Measurements from ENCODE around the gene FBXL7.

Gene FBXL7

GRCh38 chr5:15772131-15772530 lies 272.2 kb downstream of the FBXL7 start:
- H3K9me2 ChIP-seq (replicated peaks; ENCODE audit: control insufficient read depth, low read length): no peaks in the 10 kb centered on the region
- H3K4me3 ChIP-seq (ENCODE audit: low read length): no peak overlapping the region
- H3K4me1 ChIP-seq (ENCODE audit: control insufficient read depth, low read length): no peaks in the 10 kb centered on the region
- no peaks in the 10 kb centered on the region; the same call in 1 of the 2 replicates for H3K9me3 ChIP-seq (ENCODE audit: control insufficient read depth, insufficient read depth, low read length)
- no peaks in the 10 kb centered on the region for H4K20me1 ChIP-seq (ENCODE audit: control insufficient read depth, insufficient read depth, low read depth, low read length)
- no peaks in the 10 kb centered on the region for H3K27me3 ChIP-seq (ENCODE audit: control insufficient read depth, low read length)
- no peaks in the 10 kb centered on the region for H3K79me2 ChIP-seq (ENCODE audit: control insufficient read depth, low read length)
- H3K36me3 ChIP-seq (ENCODE audit: control insufficient read depth, low read length): no peaks in the 10 kb centered on the region
- no peaks in the 10 kb centered on the region for H3F3A ChIP-seq (ENCODE audit: control insufficient read depth, insufficient read depth)
- no peak overlapping the region for H3K27ac ChIP-seq (ENCODE audit: low read depth, low read length)
- H3K4me2 ChIP-seq (ENCODE audit: low read length): no peak overlapping the region
- TF ChIP-seq EZH2phosphoT487 (IDR thresholded peaks at IDR 0.05; ENCODE audit: borderline replicate concordance, low read length): no peak
- TF ChIP-seq CTCF (IDR thresholded peaks at IDR 0.05; ENCODE audit: low read depth, low read length, poor library complexity, severe bottlenecking): no peak

GRCh38 chr5:15774632-15775031 lies 274.7 kb downstream of the FBXL7 start:
- Histone ChIP-seq H3K4me1 (ENCODE audit: control insufficient read depth, low read length) (no peaks in the 10 kb centered on the region), H3K36me3 (ENCODE audit: control insufficient read depth, low read length) (no peaks in the 10 kb centered on the region), H3F3A (ENCODE audit: control insufficient read depth, insufficient read depth) (no peaks in the 10 kb centered on the region), H3K4me3 (ENCODE audit: low read length) (no peak overlapping the region), H4K20me1 (ENCODE audit: control insufficient read depth, insufficient read depth, low read depth, low read length) (no peaks in the 10 kb centered on the region), H3K79me2 (ENCODE audit: control insufficient read depth, low read length) (no peaks in the 10 kb centered on the region), H3K27me3 (ENCODE audit: control insufficient read depth, low read length) (no peaks in the 10 kb centered on the region), H3K4me2 (ENCODE audit: low read length) (no peak overlapping the region), H3K9me3 (ENCODE audit: control insufficient read depth, insufficient read depth, low read length) (no peaks in the 10 kb centered on the region; the same call in 1 of the 2 replicates), H3K9me2 (replicated peaks; ENCODE audit: control insufficient read depth, low read length) (no peaks in the 10 kb centered on the region), H3K27ac (ENCODE audit: low read depth, low read length) (no peak overlapping the region)
- TF ChIP-seq CTCF (IDR thresholded peaks at IDR 0.05; ENCODE audit: low read depth, low read length, poor library complexity, severe bottlenecking) (no peak), EZH2phosphoT487 (IDR thresholded peaks at IDR 0.05; ENCODE audit: borderline replicate concordance, low read length) (no peak)

- no peaks in the 10 kb centered on the region for H3K79me2 ChIP-seq (ENCODE audit: control insufficient read depth, low read length)
- no peaks in the 10 kb centered on the region for H3K4me1 ChIP-seq (ENCODE audit: control insufficient read depth, low read length)
- H3K27me3 ChIP-seq (ENCODE audit: control insufficient read depth, low read length): no peaks in the 10 kb centered on the region
- no peaks in the 10 kb centered on the region; the same call in 1 of the 2 replicates for H3K9me3 ChIP-seq (ENCODE audit: control insufficient read depth, insufficient read depth, low read length)
- no peak for TF ChIP-seq CTCF (IDR thresholded peaks at IDR 0.05; ENCODE audit: low read depth, low read length, poor library complexity, severe bottlenecking)
- TF ChIP-seq EZH2phosphoT487 (IDR thresholded peaks at IDR 0.05; ENCODE audit: borderline replicate concordance, low read length): no peak
- no peak overlapping the region for H3K27ac ChIP-seq (ENCODE audit: low read depth, low read length)
- H3K9me2 ChIP-seq (replicated peaks; ENCODE audit: control insufficient read depth, low read length): no peaks in the 10 kb centered on the region
- no peaks in the 10 kb centered on the region for H4K20me1 ChIP-seq (ENCODE audit: control insufficient read depth, insufficient read depth, low read depth, low read length)
- no peaks in the 10 kb centered on the region for H3F3A ChIP-seq (ENCODE audit: control insufficient read depth, insufficient read depth)
- no peak overlapping the region for H3K4me2 ChIP-seq (ENCODE audit: low read length)
- H3K4me3 ChIP-seq (ENCODE audit: low read length): no peak overlapping the region
- no peaks in the 10 kb centered on the region for H3K36me3 ChIP-seq (ENCODE audit: control insufficient read depth, low read length)
Observed at GRCh38 chr5:15776346-15776745, 276.4 kb downstream of the FBXL7 start.
